ENCODE measurements around the gene NGDN.

The NGDN gene

GRCh38 chr14:23478109-23478759 is 8.7 kb downstream of the NGDN start:
- DNase-seq = no peak

- no peak for DNase-seq
These were observed 12.0 kb downstream of the NGDN start for GRCh38 chr14:23481362-23481970.

- DNase-seq = no peak
These were observed 12.7 kb downstream of the NGDN start for GRCh38 chr14:23481979-23482822.

GRCh38 chr14:23482823-23483148 is 13.3 kb downstream of the NGDN start:
- DNase-seq = no peak

GRCh38 chr14:23483236-23483854 is 13.8 kb downstream of the NGDN start:
- no peak for DNase-seq

- DNase-seq = no peak
These were observed 15.8 kb downstream of the NGDN start for GRCh38 chr14:23485326-23485725.

- no peak for DNase-seq
These were observed 16.5 kb downstream of the NGDN start for GRCh38 chr14:23486036-23486435.

GRCh38 chr14:23487216-23487615 is 17.7 kb downstream of the NGDN start:
- DNase-seq = no peak

GRCh38 chr14:23492618-23493272 is 23.2 kb downstream of the NGDN start:
- no peak for DNase-seq

- DNase-seq = no peak
These were observed 24.7 kb downstream of the NGDN start for GRCh38 chr14:23494223-23494622.

GRCh38 chr14:23512156-23512555 is 42.7 kb downstream of the NGDN start:
- DNase-seq = no peak

GRCh38 chr14:23513005-23513817 is 43.7 kb downstream of the NGDN start:
- no peak for DNase-seq

- no peak for DNase-seq
These were observed 44.5 kb downstream of the NGDN start for GRCh38 chr14:23513818-23514643.

- DNase-seq = no peak
These were observed 45.1 kb downstream of the NGDN start for GRCh38 chr14:23514644-23514957.

GRCh38 chr14:23517650-23518326 is 48.3 kb downstream of the NGDN start:
- no peak for DNase-seq

- no peak for DNase-seq
These were observed 49.2 kb downstream of the NGDN start for GRCh38 chr14:23518709-23519108.

GRCh38 chr14:23520899-23521533 is 51.5 kb downstream of the NGDN start:
- no peak for DNase-seq

GRCh38 chr14:23521785-23522640 is 52.5 kb downstream of the NGDN start:
- DNase-seq = no peak

GRCh38 chr14:23522643-23523198 is 53.2 kb downstream of the NGDN start:
- no peak for DNase-seq
